HG03442 (cell line): ENCODE measurements around the gene RNF217.
A peak's percentile ranks its signal among the peaks of the same experiment; 100 is the strongest.
"Not testable (repeated sequence)": the region's sequence is repeated elsewhere in the genome, so short reads cannot be mapped to it uniquely, and the experiment has no call there.

ENCODE experiments used
- ATAC-seq: cut with Tn5 transposase; IDR thresholded peaks from one replicate; pipeline ENCODE4 v1.9.1; 2021; ENCODE audit warnings: mild to moderate bottlenecking, moderate library complexity; ENCODE audit not compliant: unreplicated experiment

The RNF217 gene

GRCh38 chr6:125050663-125051318 lies 88.6 kb downstream of the RNF217 start:
- no peak for ATAC-seq

- no peak for ATAC-seq
Measured at GRCh38 chr6:125053809-125054208, 91.6 kb downstream of the RNF217 start.

GRCh38 chr6:125054331-125054730 lies 92.1 kb downstream of the RNF217 start:
- no peak for ATAC-seq

- ATAC-seq: no peak
Measured at GRCh38 chr6:125057392-125058246, 95.4 kb downstream of the RNF217 start.

GRCh38 chr6:125058546-125058945 lies 96.3 kb downstream of the RNF217 start:
- no peak for ATAC-seq

- peak; percentile 52 for ATAC-seq
Measured at GRCh38 chr6:125063307-125063706, 101.1 kb downstream of the RNF217 start.

GRCh38 chr6:125066140-125066539 lies 103.9 kb downstream of the RNF217 start:
- no peak for ATAC-seq

- ATAC-seq: no peak
Measured at GRCh38 chr6:125066964-125067363, 104.7 kb downstream of the RNF217 start.

- ATAC-seq: no peak
Measured at GRCh38 chr6:125067552-125067951, 105.3 kb downstream of the RNF217 start.

- no peak for ATAC-seq
Measured at GRCh38 chr6:125073071-125073470, 110.8 kb downstream of the RNF217 start.

- ATAC-seq: no peak
Measured at GRCh38 chr6:125074120-125074519, 111.9 kb downstream of the RNF217 start.

GRCh38 chr6:125075073-125075472 lies 112.8 kb downstream of the RNF217 start:
- not testable (repeated sequence) for ATAC-seq

- ATAC-seq: no peak
Measured at GRCh38 chr6:125075741-125076481, 113.7 kb downstream of the RNF217 start.

GRCh38 chr6:125076482-125076742 lies 114.2 kb downstream of the RNF217 start:
- ATAC-seq: no peak

GRCh38 chr6:125077453-125077852 lies 115.2 kb downstream of the RNF217 start:
- ATAC-seq: no peak

GRCh38 chr6:125078602-125079321 lies 116.5 kb downstream of the RNF217 start:
- no peak for ATAC-seq

- ATAC-seq: no peak
Measured at GRCh38 chr6:125082908-125083683, 120.9 kb downstream of the RNF217 start.

- ATAC-seq: no peak
Measured at GRCh38 chr6:125083684-125083990, 121.4 kb downstream of the RNF217 start.

- ATAC-seq: no peak
Measured at GRCh38 chr6:125086716-125087115, 124.5 kb downstream of the RNF217 start.

GRCh38 chr6:125088963-125089362 lies 126.7 kb downstream of the RNF217 start:
- no peak for ATAC-seq

- no peak for ATAC-seq
Measured at GRCh38 chr6:125094563-125094962, 132.3 kb downstream of the RNF217 start.
